Small intestine (tissue), 7 donors: ENCODE results near the gene RBM10. TPM values are rescaled to one million over a fixed set of nuclear protein-coding genes. Genes with fewer than 3 reads are reported as not detected.

Experiments used
- DNase-seq, 2 donors: peaks; one replicate each; pipeline versions ENCODE4 v3.0.0 to v3.0.0-alpha.2; 2013
- FAIRE-seq: peaks from 2 replicates; lab custom pipeline; 2012; peaks lifted over from hg19 to GRCh38; lab: Jason Lieb, UNC
- H3K27ac ChIP-seq, 3 donors: one replicate each; pipeline ENCODE4 v1.5.1; 2013; ENCODE audit warnings: low read length in 2 of 3, mild to moderate bottlenecking in 2 of 3, control low read depth in 1 of 3, inconsistent platforms in 1 of 3, low read depth in 1 of 3, moderate library complexity in 1 of 3
- H3K27me3 ChIP-seq, 3 donors: one replicate each; pipeline ENCODE4 v1.6.1; 2013; ENCODE audit warnings: low read length in 3 of 3, inconsistent platforms in 1 of 3; ENCODE audit not compliant: control insufficient read depth in 3 of 3, insufficient read depth in 3 of 3
- H3K36me3 ChIP-seq, 3 donors: one replicate each; pipeline ENCODE4 v1.6.1; 2013; ENCODE audit warnings: low read length in 3 of 3, inconsistent platforms in 1 of 3, low read depth in 1 of 3, mild to moderate bottlenecking in 1 of 3, moderate library complexity in 1 of 3; ENCODE audit not compliant: control insufficient read depth in 3 of 3, insufficient read depth in 2 of 3
- H3K4me1 ChIP-seq, 3 donors: one replicate each; pipeline ENCODE4 v1.6.1; 2013; ENCODE audit warnings: low read length in 2 of 3, inconsistent platforms in 1 of 3, low read depth in 1 of 3, mild to moderate bottlenecking in 1 of 3, moderate library complexity in 1 of 3; ENCODE audit not compliant: control insufficient read depth in 3 of 3, insufficient read depth in 2 of 3
- H3K4me3 ChIP-seq, 3 donors: one replicate each; pipeline ENCODE4 v1.5.1; 2013; ENCODE audit warnings: low read length in 3 of 3, control low read depth in 1 of 3, inconsistent platforms in 1 of 3, low read depth in 1 of 3, mild to moderate bottlenecking in 1 of 3, moderate library complexity in 1 of 3
- H3K9me3 ChIP-seq, 2 donors: one replicate each; pipeline ENCODE4 v1.6.1; 2013; ENCODE audit warnings: low read depth in 1 of 2, low read length in 1 of 2; ENCODE audit not compliant: control insufficient read depth in 2 of 2, insufficient read depth in 1 of 2
- WGBS, 3 donors: extraction: QIAGEN DNeasy Blood & Tissue Kit; methylation state at CpG; one replicate each; pipeline ENCODE4 v1.1.7; 2013; 5-methylcytosine and 5-hydroxymethylcytosine counted together
- polyA plus RNA-seq, 4 donors: library from polyadenylated mRNA; stranded (reverse) in 3 of 4; unstranded in 1 of 4; fragments of 200-250 nt in 3 of 4; fragments of 120-200 nt in 1 of 4; gene quantifications; one replicate each; pipeline versions ENCODE4 v1.2.1 to v1.2.3, GENCODE V29; 2013
- donor health status: healthy with polysubstance abuse.
- donor health status: control.
- donor health status: control.
- donor health status: Bipolar disorder and iron deficiency.
- donor health status: healthy.

RBM10 gene
- polyA plus RNA-seq, 4 donors: 27.8 to 41.2 (median 35.7) TPM

- no peak for FAIRE-seq
- Histone ChIP-seq H3K27me3 (no peaks in the 10 kb centered on the region), H3K36me3 (peaks cover 0 to 37% (median 0%) of the 10 kb centered on the region in 3 donors), H3K4me3 (no peak overlapping the region), H3K9me3 (no peaks in the 10 kb centered on the region), H3K27ac (no peak overlapping the region), H3K4me1 (no peaks in the 10 kb centered on the region)
- DNase-seq: no peak
- WGBS, 3 donors: 93 to 99% (median 98%) methylated on average over 5 of the region's 5 CpGs
These were observed 13.8 kb downstream of the RBM10 start for GRCh38 chrX:47158781-47159180.

DNA sequence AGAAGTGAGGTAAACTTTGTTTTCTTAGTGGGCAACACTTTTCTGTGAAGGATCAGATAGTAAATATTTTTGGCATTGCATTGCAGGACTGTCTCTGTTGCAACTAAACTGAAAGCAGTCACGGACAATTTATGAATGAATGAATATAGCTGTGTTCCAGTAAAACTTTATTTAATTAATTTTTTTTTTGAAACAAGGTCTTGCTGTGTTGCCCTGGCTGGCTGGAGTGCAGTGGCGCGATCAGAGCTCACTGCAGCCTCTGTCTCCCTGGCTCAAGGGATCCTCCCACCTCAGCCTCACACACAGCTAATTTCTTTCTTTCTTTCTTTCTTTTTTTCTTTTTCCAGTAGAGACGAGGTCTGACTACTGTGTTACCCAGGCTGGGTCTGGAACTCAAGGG lies 15.8 kb downstream of the RBM10 start:
- H3K4me3 ChIP-seq: no peak overlapping the region
- H3K27me3 ChIP-seq: no peaks in the 10 kb centered on the region
- WGBS, 3 donors: 70 to 84% (median 80%) methylated on average over 4 of the region's 4 CpGs
- H3K27ac ChIP-seq: no peak overlapping the region
- H3K9me3 ChIP-seq: no peaks in the 10 kb centered on the region
- peaks cover 0 to 31% (median 0%) of the 10 kb centered on the region in 3 donors for H3K36me3 ChIP-seq
- DNase-seq (no peak), FAIRE-seq (no peak)
- H3K4me1 ChIP-seq: no peaks in the 10 kb centered on the region

GRCh38 chrX:47162927-47163583 lies 18.0 kb downstream of the RBM10 start:
- Histone ChIP-seq H3K27me3 (no peaks in the 10 kb centered on the region), H3K9me3 (no peaks in the 10 kb centered on the region), H3K4me1 (no peaks in the 10 kb centered on the region), H3K4me3 (no peak overlapping the region), H3K36me3 (peaks cover 0 to 18% (median 0%) of the 10 kb centered on the region in 3 donors), H3K27ac (no peak overlapping the region)
- DNase-seq: no peak
- 90 to 98% (median 97%) methylated on average over 5 of the region's 5 CpGs for WGBS, 3 donors
- FAIRE-seq: no peak

GRCh38 chrX:47164420-47164819 lies 19.4 kb downstream of the RBM10 start:
- WGBS, 3 donors: 97 to 100% (median 98%) methylated on average over 3 of the region's 3 CpGs
- H3K36me3 ChIP-seq: peaks cover 0 to 23% (median under 1%) of the 10 kb centered on the region in 3 donors
- FAIRE-seq: no peak

GRCh38 chrX:47166126-47166525 lies 21.1 kb downstream of the RBM10 start:
- 89 to 99% (median 95%) methylated on average over 5 of the region's 5 CpGs for WGBS, 3 donors
- no peak overlapping the region for H3K4me3 ChIP-seq
- FAIRE-seq (no peak), DNase-seq (no peak)
- H3K27me3 ChIP-seq: no peaks in the 10 kb centered on the region
- H3K36me3 ChIP-seq: peaks cover 0 to 40% (median 3%) of the 10 kb centered on the region in 3 donors
- no peaks in the 10 kb centered on the region for H3K9me3 ChIP-seq
- H3K4me1 ChIP-seq: no peaks in the 10 kb centered on the region
- H3K27ac ChIP-seq: no peak overlapping the region

More at GRCh38 chrX:47164420-47164819, 19.4 kb downstream of the RBM10 start:
- Histone ChIP-seq H3K9me3 (no peaks in the 10 kb centered on the region), H3K27ac (no peak overlapping the region), H3K4me3 (no peak overlapping the region), H3K27me3 (no peaks in the 10 kb centered on the region), H3K4me1 (no peaks in the 10 kb centered on the region)
- DNase-seq: no peak

- WGBS, 3 donors: 83 to 92% (median 87%) methylated on average over 6 of the region's 6 CpGs
- DNase-seq (no peak), FAIRE-seq (no peak)
- no peaks in the 10 kb centered on the region for H3K27me3 ChIP-seq
- H3K4me3 ChIP-seq: no peak overlapping the region
- H3K27ac ChIP-seq: no peak overlapping the region
- peaks cover 0 to 55% (median 3%) of the 10 kb centered on the region in 3 donors for H3K36me3 ChIP-seq
- H3K4me1 ChIP-seq: no peaks in the 10 kb centered on the region
- H3K9me3 ChIP-seq: no peaks in the 10 kb centered on the region
These were observed 23.6 kb downstream of the RBM10 start for GRCh38 chrX:47168495-47169073.

DNA sequence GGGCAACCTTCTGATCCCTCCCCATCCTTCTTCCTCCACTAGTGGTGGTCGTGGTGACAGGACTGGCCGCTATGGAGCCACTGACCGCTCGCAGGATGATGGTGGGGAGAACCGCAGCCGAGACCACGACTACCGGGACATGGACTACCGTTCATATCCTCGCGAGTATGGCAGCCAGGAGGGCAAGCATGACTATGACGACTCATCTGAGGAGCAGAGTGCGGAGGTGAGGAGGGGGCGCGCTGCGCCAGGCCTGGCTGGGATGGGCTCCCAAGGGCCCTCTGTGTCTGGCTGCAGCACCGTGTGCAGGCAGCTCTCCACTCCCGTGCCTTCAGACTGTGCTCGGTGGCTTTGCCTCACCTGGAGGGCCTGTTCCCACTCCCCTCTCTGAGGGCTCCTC lies 24.3 kb downstream of the RBM10 start:
- no peak overlapping the region for H3K4me3 ChIP-seq
- DNase-seq (no peak), FAIRE-seq (no peak)
- H3K36me3 ChIP-seq: peaks cover 0 to 60% (median 3%) of the 10 kb centered on the region in 3 donors
- H3K27me3 ChIP-seq: no peaks in the 10 kb centered on the region
- WGBS, 3 donors: 94 to 96% (median 94%) methylated on average over 15 to 19 of the region's 19 CpGs
- H3K27ac ChIP-seq: no peak overlapping the region
- H3K4me1 ChIP-seq: no peaks in the 10 kb centered on the region
- no peaks in the 10 kb centered on the region for H3K9me3 ChIP-seq

- Histone ChIP-seq H3K36me3 (peaks cover 0 to 66% (median 3%) of the 10 kb centered on the region in 3 donors), H3K27me3 (no peaks in the 10 kb centered on the region), H3K27ac (no peak overlapping the region), H3K4me1 (no peaks in the 10 kb centered on the region), H3K9me3 (no peaks in the 10 kb centered on the region), H3K4me3 (no peak overlapping the region)
- no peak for DNase-seq
- 80 to 86% (median 83%) methylated on average over 12 to 13 of the region's 13 CpGs for WGBS, 3 donors
- no peak for FAIRE-seq
These were observed 24.9 kb downstream of the RBM10 start for GRCh38 chrX:47169726-47170515.
